Limb (tissue), 2 donors: Measurements from ENCODE around the gene DENND1A.
"Not testable (repeated sequence)": the region's sequence is repeated elsewhere in the genome, so short reads cannot be mapped to it uniquely, and the experiment has no call there.

Experiments
- DNase-seq, 2 donors: peaks; one replicate each; pipeline ENCODE4 v3.0.0-alpha.2; 2016; ENCODE audit errors: extremely low spot score in 2 of 2

The DENND1A gene

GRCh38 chr9:123438821-123439220 is 491.1 kb downstream of the DENND1A start:
- peak in 1 of 2 donors; percentile 47 for DNase-seq

GRCh38 chr9:123438321-123438720 is 491.6 kb downstream of the DENND1A start:
- DNase-seq, result no peak

DNA sequence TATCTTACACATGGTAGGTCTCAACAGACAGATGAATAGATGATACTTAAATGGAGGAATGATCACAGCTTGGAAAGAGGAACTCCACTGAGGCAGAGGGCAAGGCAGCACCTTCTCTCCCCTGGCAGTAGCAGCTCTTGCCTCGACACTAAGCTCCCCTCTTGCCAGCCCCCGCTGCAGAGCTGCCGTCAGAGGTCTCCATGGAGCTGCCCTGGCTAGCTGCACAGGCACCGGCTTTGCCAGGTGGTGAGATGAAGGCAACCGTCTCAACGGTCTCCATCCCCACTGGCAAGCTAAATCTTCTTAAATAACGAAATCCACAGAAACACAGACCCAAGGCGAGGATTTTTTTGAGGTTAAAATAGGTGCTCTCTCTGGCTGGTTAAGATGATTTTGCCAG is 492.7 kb downstream of the DENND1A start:
- DNase-seq, result no peak

GRCh38 chr9:123435471-123435870 is 494.5 kb downstream of the DENND1A start:
- DNase-seq, result no peak

DNA sequence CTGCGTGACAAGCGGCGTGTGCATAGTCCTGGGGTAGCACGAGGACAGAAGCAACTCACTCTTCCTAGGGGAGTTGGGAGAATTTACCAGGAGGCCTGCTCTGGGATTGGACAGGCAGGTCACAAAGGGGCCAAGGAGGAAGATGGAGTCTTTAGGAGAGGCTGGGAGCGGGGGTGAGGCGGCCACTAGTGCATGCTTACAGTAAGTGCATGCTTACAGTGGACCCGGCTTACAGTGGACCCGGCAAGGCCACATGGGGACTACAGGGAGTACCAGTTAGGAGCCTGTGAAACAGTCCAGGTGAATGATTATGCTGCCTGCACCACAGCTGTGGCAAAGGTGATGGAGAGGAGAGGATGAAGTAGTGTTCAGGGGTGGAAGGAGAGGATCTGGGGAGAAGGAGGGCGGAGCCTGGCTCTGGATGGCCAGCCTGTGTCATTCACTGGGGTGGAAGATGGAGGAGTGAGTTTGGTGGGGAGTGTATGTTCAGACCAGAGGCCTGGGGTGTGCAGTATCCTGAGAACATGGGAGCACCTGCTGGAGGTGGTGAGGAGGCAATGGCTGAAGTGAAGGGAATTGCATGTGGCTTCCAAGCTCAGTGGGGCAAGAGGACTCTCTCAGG is 495.2 kb downstream of the DENND1A start:
- no peak for DNase-seq

- DNase-seq, result no peak
Measured at GRCh38 chr9:123432331-123433236, 497.3 kb downstream of the DENND1A start.

DNA sequence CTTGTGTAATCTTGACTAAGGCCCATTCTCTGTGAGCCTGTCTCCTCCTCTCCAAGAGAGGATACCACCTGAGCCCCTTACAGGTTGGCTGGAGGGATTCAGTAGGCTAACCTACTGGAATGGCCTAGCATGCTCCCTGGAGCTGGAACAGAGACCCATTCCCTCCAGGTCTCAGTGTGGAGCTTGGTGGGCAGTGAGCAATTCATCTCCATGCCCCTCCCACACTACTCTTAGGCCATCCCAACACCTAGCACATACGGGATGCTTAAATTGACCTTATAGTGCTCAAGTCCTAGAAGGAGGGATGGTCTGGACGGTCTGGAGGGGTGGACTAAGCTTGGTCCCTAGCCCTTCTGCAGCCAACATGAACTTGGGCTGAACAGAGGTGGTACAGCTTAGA is 498.3 kb downstream of the DENND1A start:
- DNase-seq, result no peak

- DNase-seq, result not testable (repeated sequence)
Measured at GRCh38 chr9:123428450-123428849, 501.5 kb downstream of the DENND1A start.

GRCh38 chr9:123426406-123426805 is 503.5 kb downstream of the DENND1A start:
- peak in 1 of 2 donors; percentile 14 for DNase-seq

DNA sequence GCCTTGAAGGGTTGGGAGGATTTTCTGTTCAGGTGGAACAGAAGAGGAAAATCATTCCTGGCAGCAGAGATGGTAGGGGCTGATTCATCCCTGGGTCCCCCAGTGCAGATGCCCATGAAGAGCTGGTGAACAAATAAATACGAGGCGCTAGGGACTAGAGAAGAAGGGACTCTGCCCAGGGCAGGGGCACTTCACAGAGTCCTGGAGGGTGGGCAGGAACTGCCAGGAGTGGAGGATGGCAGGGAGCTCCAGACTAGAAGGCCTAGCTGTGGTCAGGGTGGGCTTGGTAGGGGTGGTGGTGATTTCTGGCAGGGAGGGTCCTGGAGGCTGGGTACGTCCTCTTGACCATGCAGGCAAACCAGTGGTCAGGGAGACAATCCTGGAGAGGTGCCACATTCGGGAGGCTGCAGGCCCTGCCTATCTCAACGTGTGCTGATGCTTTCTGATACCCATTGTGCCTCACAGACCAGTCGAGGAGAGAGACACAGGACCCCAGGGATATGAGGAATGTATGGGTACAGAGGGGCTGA is 504.0 kb downstream of the DENND1A start:
- DNase-seq, result peak in 1 of 2 donors; percentile 12

GRCh38 chr9:123425261-123425821 is 504.6 kb downstream of the DENND1A start:
- no peak for DNase-seq

- DNase-seq, result no peak
Measured at GRCh38 chr9:123424552-123425225, 505.2 kb downstream of the DENND1A start.

- DNase-seq, result no peak
Measured at GRCh38 chr9:123424131-123424530, 505.8 kb downstream of the DENND1A start.

GRCh38 chr9:123423311-123423640 is 506.6 kb downstream of the DENND1A start:
- DNase-seq, result no peak

DNA sequence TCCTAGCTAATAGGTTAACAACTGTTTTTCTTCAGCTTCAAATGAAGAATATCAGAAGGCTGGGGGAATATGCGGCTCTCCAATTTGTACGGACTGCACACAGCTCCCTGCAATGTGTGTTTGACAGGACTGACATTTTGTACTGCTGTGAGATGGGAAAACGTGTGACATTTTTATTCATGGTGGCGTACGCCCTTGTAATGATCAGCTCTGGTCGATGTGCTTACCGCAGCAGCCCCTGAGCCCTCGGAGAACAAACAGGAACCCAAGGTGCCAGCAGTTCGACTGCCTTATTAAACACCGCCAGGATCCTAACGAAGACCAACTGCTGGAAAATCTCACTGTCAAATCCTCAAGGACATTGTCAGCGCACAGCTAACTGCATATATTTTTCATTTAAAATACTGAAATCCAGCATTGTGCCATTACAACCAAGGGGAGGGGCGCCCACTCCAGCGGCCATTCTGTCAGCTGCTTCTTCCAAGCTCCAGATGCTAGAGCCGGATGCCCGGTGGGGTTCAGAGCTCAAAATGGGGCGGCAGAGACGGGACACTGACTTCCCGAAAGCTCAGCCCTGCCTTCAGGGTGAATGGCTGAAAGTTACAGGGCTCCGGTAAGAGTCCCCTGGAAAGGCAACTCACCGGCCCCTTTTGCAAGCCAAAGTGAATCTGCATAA is 507.2 kb downstream of the DENND1A start:
- DNase-seq, result no peak

- DNase-seq, result no peak
Measured at GRCh38 chr9:123421801-123422455, 508.0 kb downstream of the DENND1A start.

- no peak for DNase-seq
Measured at GRCh38 chr9:123421186-123421585, 508.7 kb downstream of the DENND1A start.

- DNase-seq, result no peak
Measured at GRCh38 chr9:123420592-123421111, 509.3 kb downstream of the DENND1A start.

- peak in 1 of 2 donors; percentile 30 for DNase-seq
Measured at GRCh38 chr9:123419721-123420591, 510.0 kb downstream of the DENND1A start.
